GM18517 (cell line): ENCODE measurements around the gene CLEC16A.

Source experiments
- ATAC-seq: cut with Tn5 transposase; IDR thresholded peaks from one replicate; pipeline ENCODE4 v1.9.1; 2021; ENCODE audit warnings: mild to moderate bottlenecking, moderate library complexity; ENCODE audit not compliant: unreplicated experiment

Gene CLEC16A

GRCh38 chr16:10987361-10988163 is 43.2 kb downstream of the CLEC16A start:
- no peak for ATAC-seq

GRCh38 chr16:10988164-10988803 is 43.9 kb downstream of the CLEC16A start:
- peak; percentile 54 for ATAC-seq

- no peak for ATAC-seq
Measured at GRCh38 chr16:10988879-10989278, 44.5 kb downstream of the CLEC16A start.

GRCh38 chr16:10989559-10989958 is 45.2 kb downstream of the CLEC16A start:
- ATAC-seq: no peak

- ATAC-seq: no peak
Measured at GRCh38 chr16:10990378-10990777, 46.0 kb downstream of the CLEC16A start.

GRCh38 chr16:10992112-10992511 is 47.7 kb downstream of the CLEC16A start:
- ATAC-seq: no peak

GRCh38 chr16:10992797-10993196 is 48.4 kb downstream of the CLEC16A start:
- no peak for ATAC-seq

- ATAC-seq: no peak
Measured at GRCh38 chr16:10993649-10994048, 49.3 kb downstream of the CLEC16A start.

- ATAC-seq: no peak
Measured at GRCh38 chr16:10994571-10994970, 50.2 kb downstream of the CLEC16A start.

GRCh38 chr16:10995565-10995964 is 51.2 kb downstream of the CLEC16A start:
- no peak for ATAC-seq

- ATAC-seq: no peak
Measured at GRCh38 chr16:10997485-10997884, 53.1 kb downstream of the CLEC16A start.

- no peak for ATAC-seq
Measured at GRCh38 chr16:10999300-10999699, 54.9 kb downstream of the CLEC16A start.

GRCh38 chr16:11001611-11002010 is 57.2 kb downstream of the CLEC16A start:
- ATAC-seq: no peak

GRCh38 chr16:11003141-11003540 is 58.8 kb downstream of the CLEC16A start:
- no peak for ATAC-seq

GRCh38 chr16:11004351-11004750 is 60.0 kb downstream of the CLEC16A start:
- ATAC-seq: no peak

GRCh38 chr16:11004973-11005610 is 60.7 kb downstream of the CLEC16A start:
- ATAC-seq: no peak

GRCh38 chr16:11005611-11005975 is 61.2 kb downstream of the CLEC16A start:
- ATAC-seq: no peak

GRCh38 chr16:11006656-11007055 is 62.3 kb downstream of the CLEC16A start:
- no peak for ATAC-seq

GRCh38 chr16:11007714-11008280 is 63.4 kb downstream of the CLEC16A start:
- no peak for ATAC-seq

- no peak for ATAC-seq
Measured at GRCh38 chr16:11009027-11009755, 64.8 kb downstream of the CLEC16A start.
